ENCODE measurements around the gene DNMT3B. TPM values are rescaled to one million over a fixed set of nuclear protein-coding genes. Genes with fewer than 3 reads are reported as not detected.

The DNMT3B gene
- total RNA-seq, 5 donors from 2014 or later (not counting 1 experiment from before 2014, with no cell fraction given) = 0.56 to 1.7 (median 0.95) TPM

GRCh38 chr20:32819992-32820697, 58.0 kb downstream of the DNMT3B start:
- WGBS (ENCODE audit: insufficient coverage) = 0% methylated on average over 43 of the region's 58 CpGs
- H3K4me3 ChIP-seq (ENCODE audit: control insufficient read depth in 1 of 2, extremely low read depth in 1 of 2, low read length in 1 of 2) = peak overlapping the region; percentile 62 to 88
- Mint-ChIP-seq H3K4me1 (peaks cover 43 to 46% (median 46%) of the 10 kb centered on the region in 3 donors), H3K4me3 (peak overlapping the region; percentile 89 to 96 (median 94)), H3K27me3 (no peaks in the 10 kb centered on the region), H3K9me3 (no peaks in the 10 kb centered on the region), H3K36me3 (peaks cover under 1% of the 10 kb centered on the region), H3K27ac (peak overlapping the region; percentile 93 to 94)
- H3K27me3 ChIP-seq (replicated peaks in 1 of 2; ENCODE audit: control insufficient read depth in 2 of 2, extremely low read depth in 1 of 2, insufficient read depth in 2 of 2, low read length in 1 of 2) = no peaks in the 10 kb centered on the region
- peak; percentile 77 to 87 (median 80) for ATAC-seq (replicated peaks in 1 of 4)
- H3K9me3 ChIP-seq = no peaks in the 10 kb centered on the region
- peaks cover 22 to 48% of the 10 kb centered on the region in 2 experiments for H3K4me1 ChIP-seq (ENCODE audit: control insufficient read depth in 1 of 2, extremely low read depth in 1 of 2, insufficient read depth in 2 of 2, low read length in 2 of 2)
- CTCF ChIA-PET = interaction anchor here (0.7 to 1.5 kb wide), 10 partner anchors 10 to 1304 kb away, joined by 3 to 6 read pairs (median 4); no protein-coding TSS in a partner anchor
- peak in 27 of 35 experiments; percentile 55 to 91 (median 76) for DNase-seq
- H3K36me3 ChIP-seq (ENCODE audit: control insufficient read depth in 2 of 2, extremely low read depth in 1 of 2, insufficient read depth in 1 of 2, low read length in 1 of 2) = no peaks in the 10 kb centered on the region
- H3K27ac ChIP-seq (ENCODE audit: low read length) = peak overlapping the region; percentile 89
- POLR2A ChIA-PET = interaction anchor here (0.6 to 0.8 kb wide), 4 partner anchors 10 to 152 kb away, joined by 3 to 12 read pairs (median 8); no protein-coding TSS in a partner anchor

- WGBS (ENCODE audit: insufficient coverage) = 43% methylated on average over 3 of the region's 25 CpGs
- DNase-seq (no peak), ATAC-seq (replicated peaks in 1 of 4) (no peak)
- Histone ChIP-seq H3K4me1 (ENCODE audit: control insufficient read depth in 1 of 2, extremely low read depth in 1 of 2, insufficient read depth in 2 of 2, low read length in 2 of 2) (peaks cover 22 to 48% of the 10 kb centered on the region in 2 experiments), H3K27me3 (replicated peaks in 1 of 2; ENCODE audit: control insufficient read depth in 2 of 2, extremely low read depth in 1 of 2, insufficient read depth in 2 of 2, low read length in 1 of 2) (no peaks in the 10 kb centered on the region), H3K4me3 (ENCODE audit: control insufficient read depth in 1 of 2, extremely low read depth in 1 of 2, low read length in 1 of 2) (peak overlapping the region; percentile 62 to 88), H3K9me3 (no peaks in the 10 kb centered on the region), H3K36me3 (ENCODE audit: control insufficient read depth in 2 of 2, extremely low read depth in 1 of 2, insufficient read depth in 1 of 2, low read length in 1 of 2) (peaks cover 2% of the 10 kb centered on the region in 2 donors), H3K27ac (ENCODE audit: low read length) (peak overlapping the region; percentile 89)
- Mint-ChIP-seq H3K36me3 (peaks cover 6% of the 10 kb centered on the region), H3K27me3 (no peaks in the 10 kb centered on the region), H3K9me3 (no peaks in the 10 kb centered on the region), H3K4me1 (peaks cover 48 to 51% (median 50%) of the 10 kb centered on the region in 3 donors), H3K27ac (peak overlapping the region; percentile 93 to 94), H3K4me3 (peak overlapping the region; percentile 89 to 96 (median 94))
- ChIA-PET POLR2A (interaction anchor here (0.6 to 0.8 kb wide), 2 partner anchors 9 to 33 kb away, joined by 3 to 12 read pairs; no protein-coding TSS in a partner anchor), CTCF (interaction anchor here in 1 of 2 donors (0.8 to 1.5 kb wide), 5 partner anchors 9 to 31 kb away, joined by 3 to 6 read pairs (median 4); no protein-coding TSS in a partner anchor)
These were observed 58.7 kb downstream of the DNMT3B start for GRCh38 chr20:32820698-32821377.

- POLR2A ChIA-PET = no interaction called here
- Histone ChIP-seq H3K27me3 (replicated peaks in 1 of 2; ENCODE audit: control insufficient read depth in 2 of 2, extremely low read depth in 1 of 2, insufficient read depth in 2 of 2, low read length in 1 of 2) (no peaks in the 10 kb centered on the region), H3K27ac (ENCODE audit: low read length) (peak overlapping the region; percentile 3), H3K9me3 (no peaks in the 10 kb centered on the region), H3K4me3 (ENCODE audit: control insufficient read depth in 1 of 2, extremely low read depth in 1 of 2, low read length in 1 of 2) (no peak overlapping the region), H3K36me3 (ENCODE audit: control insufficient read depth in 2 of 2, extremely low read depth in 1 of 2, insufficient read depth in 1 of 2, low read length in 1 of 2) (peaks cover 2 to 10% of the 10 kb centered on the region in 2 donors), H3K4me1 (ENCODE audit: control insufficient read depth in 1 of 2, extremely low read depth in 1 of 2, insufficient read depth in 2 of 2, low read length in 2 of 2) (peaks cover 22 to 48% of the 10 kb centered on the region in 2 experiments)
- WGBS (ENCODE audit: insufficient coverage) = 83% methylated on average over 3 of the region's 5 CpGs
- peaks cover 10% of the 10 kb centered on the region for H3K36me3 Mint-ChIP-seq
- DNase-seq (no peak), ATAC-seq (replicated peaks in 1 of 4) (no peak)
- no peaks in the 10 kb centered on the region for H3K27me3 Mint-ChIP-seq
- CTCF ChIA-PET = interaction anchor here in 1 of 2 donors (0.5 kb wide), 1 partner anchor 148 kb away, joined by 3 read pairs; the partner anchor contains the start of gene C20orf203
- peak overlapping the region; percentile 53 to 94 for H3K27ac Mint-ChIP-seq
- no peaks in the 10 kb centered on the region for H3K9me3 Mint-ChIP-seq
- H3K4me3 Mint-ChIP-seq = peak overlapping the region; percentile 89 to 96 (median 94)
- peaks cover 50 to 56% (median 51%) of the 10 kb centered on the region in 3 donors for H3K4me1 Mint-ChIP-seq
These were observed 60.0 kb downstream of the DNMT3B start for GRCh38 chr20:32822225-32822624.

GRCh38 chr20:32823078-32823477, 60.9 kb downstream of the DNMT3B start:
- Mint-ChIP-seq H3K36me3 (peaks cover 17% of the 10 kb centered on the region), H3K9me3 (no peaks in the 10 kb centered on the region), H3K27ac (peak overlapping the region; percentile 53 to 61), H3K27me3 (no peaks in the 10 kb centered on the region), H3K4me1 (peaks cover 55 to 60% (median 56%) of the 10 kb centered on the region in 3 donors), H3K4me3 (peak overlapping the region in 2 of 3 donors; percentile 2 to 89)
- ChIA-PET CTCF (no interaction called here), POLR2A (no interaction called here)
- no peak for ATAC-seq (replicated peaks in 1 of 4)
- DNase-seq = no peak
- WGBS (ENCODE audit: insufficient coverage) = no CpG with 5 or more reads among the region's 3 CpGs
- Histone ChIP-seq H3K27ac (ENCODE audit: low read length) (no peak overlapping the region), H3K36me3 (ENCODE audit: control insufficient read depth in 2 of 2, extremely low read depth in 1 of 2, insufficient read depth in 1 of 2, low read length in 1 of 2) (peaks cover 2 to 18% of the 10 kb centered on the region in 2 donors), H3K4me3 (ENCODE audit: control insufficient read depth in 1 of 2, extremely low read depth in 1 of 2, low read length in 1 of 2) (no peak overlapping the region), H3K4me1 (ENCODE audit: control insufficient read depth in 1 of 2, extremely low read depth in 1 of 2, insufficient read depth in 2 of 2, low read length in 2 of 2) (peaks cover 22 to 48% of the 10 kb centered on the region in 2 experiments), H3K27me3 (replicated peaks in 1 of 2; ENCODE audit: control insufficient read depth in 2 of 2, extremely low read depth in 1 of 2, insufficient read depth in 2 of 2, low read length in 1 of 2) (no peaks in the 10 kb centered on the region), H3K9me3 (no peaks in the 10 kb centered on the region)

- H3K27me3 ChIP-seq (replicated peaks in 1 of 2; ENCODE audit: control insufficient read depth in 2 of 2, extremely low read depth in 1 of 2, insufficient read depth in 2 of 2, low read length in 1 of 2) = no peaks in the 10 kb centered on the region
- CTCF ChIA-PET = interaction anchor here in 1 of 2 donors (0.6 kb wide), 1 partner anchor 114 kb away, joined by 5 read pairs; no protein-coding TSS in a partner anchor
- Mint-ChIP-seq H3K27ac (peak overlapping the region; percentile 53 to 61), H3K4me3 (peak overlapping the region in 1 of 3 donors; percentile 89), H3K4me1 (peaks cover 62 to 66% (median 62%) of the 10 kb centered on the region in 3 donors), H3K9me3 (no peaks in the 10 kb centered on the region), H3K27me3 (no peaks in the 10 kb centered on the region), H3K36me3 (peaks cover 21% of the 10 kb centered on the region)
- no peak overlapping the region for H3K27ac ChIP-seq (ENCODE audit: low read length)
- ATAC-seq (replicated peaks in 1 of 4) = no peak
- H3K36me3 ChIP-seq (ENCODE audit: control insufficient read depth in 2 of 2, extremely low read depth in 1 of 2, insufficient read depth in 1 of 2, low read length in 1 of 2) = peaks cover 5 to 25% of the 10 kb centered on the region in 2 donors
- H3K4me3 ChIP-seq (ENCODE audit: control insufficient read depth in 1 of 2, extremely low read depth in 1 of 2, low read length in 1 of 2) = no peak overlapping the region
- peaks cover 22 to 49% of the 10 kb centered on the region in 2 experiments for H3K4me1 ChIP-seq (ENCODE audit: control insufficient read depth in 1 of 2, extremely low read depth in 1 of 2, insufficient read depth in 2 of 2, low read length in 2 of 2)
- no peaks in the 10 kb centered on the region for H3K9me3 ChIP-seq
- WGBS (ENCODE audit: insufficient coverage) = no CpG with 5 or more reads among the region's 7 CpGs
- DNase-seq = no peak
- POLR2A ChIA-PET = interaction anchor here (0.5 to 0.6 kb wide), 3 partner anchors 20 to 761 kb away, joined by 3 to 6 read pairs (median 5); no protein-coding TSS in a partner anchor
These were observed 61.8 kb downstream of the DNMT3B start for GRCh38 chr20:32823737-32824588.

Measured in T-cell (primary cell).